Middle frontal gyrus (tissue), 1 donor: ENCODE results near the gene CORO2A.

Source experiments
- DNase-seq: peaks from one replicate; pipeline ENCODE4 v3.0.0-alpha.2; 2015; ENCODE audit warnings: low spot score; ENCODE audit errors: extremely low spot score

The CORO2A gene

GRCh38 chr9:98219794-98220370 is 27.4 kb upstream of the CORO2A start:
- no peak for DNase-seq

- DNase-seq: no peak
Measured at GRCh38 chr9:98219364-98219716, 26.9 kb upstream of the CORO2A start.

- DNase-seq: no peak
Measured at GRCh38 chr9:98218562-98219363, 26.3 kb upstream of the CORO2A start.

GRCh38 chr9:98217255-98217654 is 24.8 kb upstream of the CORO2A start:
- DNase-seq: no peak

GRCh38 chr9:98216391-98216790 is 24.0 kb upstream of the CORO2A start:
- DNase-seq: no peak

- DNase-seq: no peak
Measured at GRCh38 chr9:98215821-98216220, 23.4 kb upstream of the CORO2A start.

- DNase-seq: no peak
Measured at GRCh38 chr9:98215271-98215670, 22.8 kb upstream of the CORO2A start.

GRCh38 chr9:98214811-98215210 is 22.4 kb upstream of the CORO2A start:
- DNase-seq: no peak

- DNase-seq: no peak
Measured at GRCh38 chr9:98211260-98211659, 18.8 kb upstream of the CORO2A start.

- DNase-seq: no peak
Measured at GRCh38 chr9:98210435-98210834, 18.0 kb upstream of the CORO2A start.

GRCh38 chr9:98209530-98209929 is 17.1 kb upstream of the CORO2A start:
- DNase-seq: no peak

GRCh38 chr9:98208635-98209034 is 16.2 kb upstream of the CORO2A start:
- no peak for DNase-seq

GRCh38 chr9:98207606-98208005 is 15.2 kb upstream of the CORO2A start:
- DNase-seq: no peak

- no peak for DNase-seq
Measured at GRCh38 chr9:98206754-98207153, 14.3 kb upstream of the CORO2A start.

- DNase-seq: no peak
Measured at GRCh38 chr9:98204692-98205091, 12.3 kb upstream of the CORO2A start.

- DNase-seq: no peak
Measured at GRCh38 chr9:98203153-98203552, 10.7 kb upstream of the CORO2A start.

GRCh38 chr9:98202252-98202651 is 9.8 kb upstream of the CORO2A start:
- no peak for DNase-seq

- DNase-seq: no peak
Measured at GRCh38 chr9:98201749-98202148, 9.3 kb upstream of the CORO2A start.

- DNase-seq: no peak
Measured at GRCh38 chr9:98201102-98201501, 8.7 kb upstream of the CORO2A start.

- DNase-seq: no peak
Measured at GRCh38 chr9:98199388-98200033, 7.1 kb upstream of the CORO2A start.

GRCh38 chr9:98195671-98196070 is 3.2 kb upstream of the CORO2A start:
- no peak for DNase-seq

- no peak for DNase-seq
Measured at GRCh38 chr9:98193336-98193944, 1.0 kb upstream of the CORO2A start.
